NCI-H1092 (cell line): ENCODE measurements around the gene ATG9B.

Experiments
- DNase-seq: peaks from one replicate; lab custom pipeline; 2025; lab: John Stamatoyannopoulos, UW

The ATG9B gene, protein sequence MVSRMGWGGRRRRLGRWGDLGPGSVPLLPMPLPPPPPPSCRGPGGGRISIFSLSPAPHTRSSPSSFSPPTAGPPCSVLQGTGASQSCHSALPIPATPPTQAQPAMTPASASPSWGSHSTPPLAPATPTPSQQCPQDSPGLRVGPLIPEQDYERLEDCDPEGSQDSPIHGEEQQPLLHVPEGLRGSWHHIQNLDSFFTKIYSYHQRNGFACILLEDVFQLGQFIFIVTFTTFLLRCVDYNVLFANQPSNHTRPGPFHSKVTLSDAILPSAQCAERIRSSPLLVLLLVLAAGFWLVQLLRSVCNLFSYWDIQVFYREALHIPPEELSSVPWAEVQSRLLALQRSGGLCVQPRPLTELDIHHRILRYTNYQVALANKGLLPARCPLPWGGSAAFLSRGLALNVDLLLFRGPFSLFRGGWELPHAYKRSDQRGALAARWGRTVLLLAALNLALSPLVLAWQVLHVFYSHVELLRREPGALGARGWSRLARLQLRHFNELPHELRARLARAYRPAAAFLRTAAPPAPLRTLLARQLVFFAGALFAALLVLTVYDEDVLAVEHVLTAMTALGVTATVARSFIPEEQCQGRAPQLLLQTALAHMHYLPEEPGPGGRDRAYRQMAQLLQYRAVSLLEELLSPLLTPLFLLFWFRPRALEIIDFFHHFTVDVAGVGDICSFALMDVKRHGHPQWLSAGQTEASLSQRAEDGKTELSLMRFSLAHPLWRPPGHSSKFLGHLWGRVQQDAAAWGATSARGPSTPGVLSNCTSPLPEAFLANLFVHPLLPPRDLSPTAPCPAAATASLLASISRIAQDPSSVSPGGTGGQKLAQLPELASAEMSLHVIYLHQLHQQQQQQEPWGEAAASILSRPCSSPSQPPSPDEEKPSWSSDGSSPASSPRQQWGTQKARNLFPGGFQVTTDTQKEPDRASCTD

DNA sequence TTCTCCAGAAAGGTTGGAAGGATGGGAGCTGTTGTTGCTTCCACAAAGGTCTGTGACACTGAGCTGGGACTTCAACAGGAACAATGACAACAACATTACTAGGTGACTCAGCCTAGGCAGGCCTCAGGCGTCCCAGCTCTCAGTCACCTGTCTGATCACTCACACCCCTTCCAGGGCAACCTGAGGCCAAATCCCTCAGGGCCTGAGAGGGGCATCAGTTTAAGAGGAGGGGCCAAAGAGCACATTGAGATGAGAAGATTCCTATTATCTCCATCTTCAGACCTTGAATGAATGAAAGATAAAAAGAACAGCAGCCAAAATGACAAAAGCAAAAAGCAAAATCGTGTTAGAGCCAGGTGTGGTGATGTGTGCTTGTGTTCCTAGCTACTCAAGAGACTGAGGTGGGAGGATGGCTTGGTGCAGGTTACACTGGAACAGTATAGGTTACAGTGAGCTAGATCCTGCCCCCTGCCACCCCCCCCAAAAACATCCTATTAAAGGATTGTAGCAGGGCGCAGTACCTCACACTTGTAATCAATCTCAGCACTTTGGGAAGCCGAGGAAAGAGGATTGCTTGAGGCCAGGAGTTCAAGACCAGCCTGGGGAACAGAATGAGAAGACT lies at the start of gene ATG9B:
TSS of gene ATG9B (minus strand) at position 60 of the 622 bp plus-strand sequence. CDS start 71 bp downstream, outside the sequence.
- DNase-seq = no peak

DNA sequence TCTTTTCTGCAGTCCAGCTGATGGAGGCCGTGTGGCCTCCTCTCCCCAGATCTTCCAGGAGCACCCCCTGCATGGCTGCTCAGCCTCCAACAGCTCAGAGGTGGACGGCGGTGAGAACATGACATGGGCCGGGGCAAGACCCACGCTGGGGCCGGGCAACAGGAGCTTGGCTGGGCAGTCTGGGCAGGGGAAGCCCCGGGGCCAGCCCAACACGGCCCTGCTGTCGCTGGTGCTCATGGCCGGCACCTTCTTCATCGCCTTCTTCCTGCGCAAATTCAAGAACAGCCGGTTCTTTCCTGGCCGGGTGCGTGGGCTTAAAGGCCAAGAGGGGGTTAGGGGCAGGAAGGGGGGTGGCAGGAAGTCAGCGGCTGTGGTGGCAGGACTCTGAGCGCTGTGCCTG lies 49.7 kb upstream of the ATG9B start:
- DNase-seq = no peak

DNA sequence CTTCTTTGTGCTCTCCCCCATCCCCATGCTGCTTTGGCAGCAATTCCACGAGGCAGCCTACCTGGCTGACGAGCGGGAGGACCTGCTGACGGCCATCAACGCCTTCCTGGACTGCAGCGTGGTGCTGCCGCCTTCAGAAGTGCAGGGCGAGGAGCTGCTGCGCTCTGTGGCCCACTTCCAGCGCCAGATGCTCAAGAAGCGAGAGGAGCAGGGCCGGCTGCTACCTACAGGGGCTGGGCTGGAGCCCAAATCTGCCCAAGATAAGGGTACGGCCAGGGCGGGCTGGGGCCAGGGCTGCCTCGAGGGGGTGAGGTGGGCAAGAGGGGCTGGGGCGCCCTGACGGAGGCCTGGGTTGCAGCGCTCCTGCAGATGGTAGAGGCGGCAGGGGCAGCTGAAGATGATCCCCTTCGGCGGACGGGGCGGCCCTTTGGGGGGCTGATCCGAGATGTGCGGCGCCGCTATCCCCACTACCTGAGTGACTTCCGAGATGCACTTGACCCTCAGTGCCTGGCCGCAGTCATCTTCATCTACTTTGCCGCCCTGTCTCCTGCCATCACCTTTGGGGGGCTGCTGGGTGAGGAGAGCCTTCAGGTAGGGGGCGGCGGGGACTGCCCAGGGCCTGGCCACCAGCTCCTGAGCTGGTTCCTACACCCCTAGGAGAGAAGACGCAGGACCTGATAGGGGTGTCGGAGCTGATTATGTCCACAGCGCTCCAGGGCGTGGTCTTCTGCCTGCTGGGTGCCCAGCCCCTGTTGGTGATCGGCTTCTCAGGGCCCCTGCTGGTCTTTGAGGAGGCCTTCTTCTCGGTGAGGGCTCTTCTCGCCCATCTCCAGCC lies 47.0 kb upstream of the ATG9B start:
- DNase-seq = no peak

DNA sequence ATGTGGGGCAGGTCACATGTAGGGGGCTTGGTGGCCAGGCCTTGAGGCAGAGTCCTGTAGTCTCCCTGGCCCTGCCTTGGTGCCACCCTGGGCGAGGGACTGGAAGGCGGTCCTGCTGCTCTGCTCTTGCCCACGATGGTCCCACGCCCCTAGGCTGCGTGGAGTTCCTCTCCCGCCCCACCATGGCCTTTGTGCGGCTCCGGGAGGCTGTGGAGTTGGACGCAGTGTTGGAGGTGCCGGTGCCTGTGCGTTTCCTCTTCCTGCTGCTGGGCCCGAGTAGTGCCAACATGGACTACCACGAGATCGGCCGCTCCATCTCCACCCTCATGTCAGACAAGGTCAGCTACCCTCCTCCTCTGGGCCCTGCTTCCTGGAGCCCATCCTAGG lies 46.3 kb upstream of the ATG9B start:
- DNase-seq = no peak

DNA sequence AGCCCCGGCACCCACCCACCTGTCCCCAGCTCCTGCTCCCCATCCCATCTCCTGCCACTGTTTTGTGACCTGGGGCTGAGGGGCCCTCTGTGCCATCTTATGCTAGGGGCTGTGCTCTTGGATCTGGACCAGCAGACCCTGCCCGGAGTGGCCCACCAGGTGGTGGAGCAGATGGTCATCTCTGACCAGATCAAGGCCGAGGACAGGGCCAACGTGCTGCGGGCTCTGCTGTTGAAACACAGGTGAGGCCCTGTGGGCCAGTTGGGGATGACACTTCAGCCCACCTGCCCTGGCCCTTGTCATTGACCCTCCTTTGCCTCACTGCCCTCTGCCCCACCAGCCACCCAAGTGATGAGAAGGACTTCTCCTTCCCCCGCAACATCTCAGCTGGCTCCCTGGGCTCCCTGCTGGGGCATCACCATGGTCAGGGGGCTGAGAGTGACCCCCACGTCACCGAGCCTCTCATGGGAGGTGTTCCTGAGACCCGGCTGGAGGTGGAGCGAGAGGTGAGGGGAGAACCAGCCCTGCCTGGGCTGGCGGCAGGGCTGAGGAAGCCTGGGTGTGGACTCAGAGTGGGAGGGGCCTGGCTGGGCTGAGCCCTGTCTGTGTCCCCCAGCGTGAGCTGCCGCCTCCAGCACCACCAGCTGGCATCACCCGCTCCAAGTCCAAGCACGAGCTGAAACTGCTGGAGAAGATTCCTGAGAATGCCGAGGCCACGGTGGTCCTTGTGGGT lies 45.7 kb upstream of the ATG9B start:
- DNase-seq = no peak

DNA sequence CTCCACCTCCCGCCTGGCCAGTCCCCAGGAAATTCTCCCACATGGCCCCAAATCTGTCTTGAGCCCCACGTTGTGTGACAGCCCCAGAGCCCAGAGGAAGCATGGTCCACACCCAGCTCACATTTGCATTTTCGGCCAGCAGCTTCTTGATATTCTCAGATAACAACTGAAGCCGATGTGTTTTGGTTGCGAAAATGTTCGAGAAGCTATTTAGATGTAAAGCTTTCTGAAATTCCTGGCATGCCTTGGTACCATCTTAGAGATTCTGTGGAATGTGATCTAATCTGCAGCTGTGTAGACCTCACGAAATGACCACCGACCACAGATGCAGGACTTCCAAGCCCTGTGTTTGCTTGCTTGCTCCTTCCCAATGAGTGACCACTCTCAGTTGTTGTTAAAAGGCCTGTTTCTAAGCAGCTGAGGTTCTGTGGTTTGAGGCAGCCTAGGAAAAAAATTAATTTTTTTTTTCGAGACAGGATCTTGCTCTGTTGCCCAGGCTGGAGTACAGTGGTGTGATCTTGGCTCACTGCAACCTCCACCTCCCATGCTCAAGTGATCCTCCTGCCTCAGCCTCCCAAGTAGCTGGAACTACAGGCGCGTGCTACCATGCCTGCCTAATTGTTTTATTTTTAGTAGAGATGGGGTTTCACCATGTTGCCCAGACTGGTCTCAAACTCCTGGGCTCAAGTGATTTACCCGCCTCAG lies 43.9 kb upstream of the ATG9B start:
- no peak for DNase-seq

DNA sequence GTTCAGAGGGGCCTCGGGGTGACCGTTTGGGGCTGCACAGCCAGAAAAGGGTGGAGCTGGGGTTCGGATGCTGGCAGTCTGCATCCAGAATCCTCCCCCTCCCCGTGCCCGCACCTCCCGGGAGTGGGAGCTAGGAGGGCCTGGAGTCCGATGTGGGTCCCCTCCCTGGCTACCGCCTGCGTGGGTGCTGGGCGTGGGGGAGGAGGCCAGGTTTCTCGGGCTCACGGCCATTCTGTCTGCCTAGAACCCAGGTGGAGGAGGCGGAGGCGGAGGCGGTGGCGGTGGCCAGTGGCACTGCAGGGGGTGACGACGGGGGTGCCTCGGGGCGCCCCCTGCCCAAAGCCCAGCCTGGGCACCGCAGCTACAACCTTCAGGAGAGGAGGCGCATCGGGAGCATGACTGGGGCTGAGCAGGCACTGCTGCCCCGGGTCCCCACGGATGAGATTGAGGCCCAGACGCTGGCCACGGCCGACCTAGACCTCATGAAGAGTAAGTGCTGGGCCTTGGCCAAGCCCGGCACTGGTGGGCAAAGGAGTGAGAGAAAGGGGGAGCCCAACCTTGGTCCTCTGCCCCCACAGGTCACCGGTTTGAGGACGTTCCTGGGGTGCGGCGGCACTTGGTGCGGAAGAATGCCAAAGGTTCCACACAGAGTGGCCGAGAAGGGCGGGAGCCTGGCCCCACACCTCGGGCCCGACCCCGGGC lies 42.1 kb upstream of the ATG9B start:
- no peak for DNase-seq

DNA sequence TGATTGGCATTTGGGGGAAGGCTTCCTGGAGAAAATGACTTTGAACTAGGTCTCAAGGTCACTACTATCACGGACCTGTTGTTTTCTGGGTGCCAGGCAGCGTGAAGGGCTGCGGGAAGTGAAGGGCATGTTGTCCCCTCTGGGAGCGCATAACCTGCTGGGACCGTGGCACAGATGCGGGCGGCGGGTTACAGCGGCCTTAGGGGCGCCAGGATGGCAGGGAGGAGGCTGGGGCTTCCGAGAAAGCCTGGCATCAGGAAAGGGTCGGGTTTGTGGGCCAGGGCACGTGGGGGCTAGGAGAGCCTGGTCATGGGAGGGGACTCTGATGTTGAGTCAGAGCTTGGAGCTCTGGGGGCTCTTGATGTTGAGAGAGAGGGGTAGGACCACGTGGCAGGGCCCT lies 41.2 kb upstream of the ATG9B start:
- DNase-seq = no peak

DNA sequence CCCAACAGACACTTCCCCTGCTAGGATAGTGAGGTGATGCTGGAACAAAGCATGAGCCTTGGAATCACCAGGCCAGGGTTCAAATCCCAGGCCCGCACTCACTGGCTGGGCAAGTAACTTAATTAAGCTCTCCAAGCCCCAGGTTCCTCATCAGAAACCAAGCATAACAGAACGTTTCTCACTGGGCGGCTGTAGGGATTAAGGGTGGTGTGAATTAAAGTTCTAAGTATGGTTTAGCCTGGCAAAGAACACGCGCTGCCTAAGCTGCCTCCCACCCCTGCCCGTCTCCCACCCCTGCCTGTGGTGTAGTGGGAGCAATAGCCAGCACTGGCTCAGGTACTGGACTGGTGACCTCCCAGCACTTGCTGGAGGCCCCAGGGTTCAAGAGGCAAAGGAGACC lies 40.7 kb upstream of the ATG9B start:
- DNase-seq = no peak

DNA sequence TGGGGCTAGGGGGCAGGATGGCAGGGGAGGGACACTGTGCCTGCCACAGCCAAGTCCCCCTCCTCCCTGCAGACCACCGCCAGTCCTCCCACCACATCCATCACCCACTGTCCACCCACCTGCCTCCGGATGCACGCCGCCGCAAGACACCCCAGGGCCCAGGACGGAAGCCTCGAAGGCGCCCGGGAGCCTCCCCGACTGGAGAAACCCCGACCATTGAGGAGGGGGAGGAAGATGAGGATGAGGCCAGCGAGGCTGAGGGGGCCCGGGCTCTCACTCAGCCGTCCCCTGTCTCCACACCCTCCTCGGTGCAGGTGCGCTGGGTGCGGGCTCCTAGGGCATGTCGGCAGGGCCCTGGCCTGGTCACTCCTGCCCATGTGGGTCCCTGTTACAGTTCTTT lies 40.2 kb upstream of the ATG9B start:
- DNase-seq = no peak

DNA sequence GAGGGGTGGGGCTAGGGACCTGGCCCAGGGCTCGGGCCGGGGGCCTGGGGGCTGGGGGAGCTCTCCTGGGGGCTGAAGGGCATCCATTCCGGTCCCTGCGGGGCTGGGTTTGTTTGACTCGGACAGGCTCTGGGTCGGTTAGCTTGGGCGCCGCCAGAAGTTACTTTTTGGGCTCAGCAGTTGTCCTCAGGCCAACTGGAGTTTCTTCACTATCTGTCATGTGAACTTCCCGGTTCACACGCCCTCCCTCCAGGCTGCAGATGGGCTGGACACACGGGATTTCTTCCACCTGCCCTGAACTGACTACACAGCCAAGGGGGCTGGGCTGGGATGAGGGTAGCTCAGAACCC lies 38.9 kb upstream of the ATG9B start:
- DNase-seq = no peak

DNA sequence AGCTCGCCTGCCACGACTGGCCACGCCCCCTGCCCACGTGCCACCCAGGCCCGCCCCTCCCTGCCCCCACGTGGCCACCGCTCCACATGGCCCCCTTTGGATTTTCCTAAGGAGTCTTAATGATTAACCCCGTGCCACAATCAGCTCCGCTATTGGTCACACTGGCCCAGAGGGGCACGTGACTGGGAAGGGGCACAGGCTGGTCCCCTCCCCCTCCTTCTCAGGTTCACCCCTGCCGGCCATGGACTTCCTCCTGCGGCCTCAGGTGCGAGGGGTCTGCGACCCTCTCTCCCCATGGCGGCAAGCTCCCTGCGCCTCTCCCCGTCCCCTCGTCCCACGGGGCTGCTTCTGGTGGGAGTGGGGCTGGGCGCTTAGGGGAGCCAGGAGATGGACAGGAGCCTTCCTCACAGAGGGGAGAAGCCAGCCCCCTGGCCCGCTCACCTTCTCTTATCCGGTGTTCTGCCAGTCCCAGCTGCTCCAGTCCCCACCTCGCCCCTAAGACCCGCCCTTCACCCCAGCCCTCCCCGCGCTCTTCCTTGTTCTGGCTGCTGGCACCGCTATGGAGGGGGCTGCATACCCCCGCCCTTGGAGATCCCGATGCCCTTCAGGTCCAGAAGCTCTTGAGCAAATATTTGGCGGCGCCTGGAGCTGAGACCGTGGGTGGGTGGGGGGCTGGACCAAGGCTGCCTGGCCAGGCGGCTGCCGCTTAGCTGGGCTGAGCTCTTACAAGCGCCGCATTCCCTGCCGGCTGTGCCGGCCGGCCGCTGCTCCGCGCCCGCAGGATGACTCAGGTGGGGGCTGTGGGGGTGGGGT lies 38.3 kb upstream of the ATG9B start:
- no peak for DNase-seq

DNA sequence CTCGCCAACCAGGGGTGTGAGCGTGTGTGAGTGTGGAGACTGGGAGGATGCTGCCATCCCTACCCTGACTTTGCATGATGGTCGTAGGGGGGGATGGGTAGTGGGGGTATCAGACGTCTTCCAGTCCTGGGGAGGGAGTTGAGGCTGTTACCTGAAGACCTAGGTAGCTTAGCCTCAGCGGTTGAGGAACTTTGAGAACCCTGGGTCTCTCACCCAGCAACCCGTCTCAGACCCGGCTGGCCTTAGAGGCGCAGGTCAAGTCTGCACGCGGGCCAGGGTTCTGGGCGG lies 37.8 kb upstream of the ATG9B start:
- DNase-seq = no peak

DNA sequence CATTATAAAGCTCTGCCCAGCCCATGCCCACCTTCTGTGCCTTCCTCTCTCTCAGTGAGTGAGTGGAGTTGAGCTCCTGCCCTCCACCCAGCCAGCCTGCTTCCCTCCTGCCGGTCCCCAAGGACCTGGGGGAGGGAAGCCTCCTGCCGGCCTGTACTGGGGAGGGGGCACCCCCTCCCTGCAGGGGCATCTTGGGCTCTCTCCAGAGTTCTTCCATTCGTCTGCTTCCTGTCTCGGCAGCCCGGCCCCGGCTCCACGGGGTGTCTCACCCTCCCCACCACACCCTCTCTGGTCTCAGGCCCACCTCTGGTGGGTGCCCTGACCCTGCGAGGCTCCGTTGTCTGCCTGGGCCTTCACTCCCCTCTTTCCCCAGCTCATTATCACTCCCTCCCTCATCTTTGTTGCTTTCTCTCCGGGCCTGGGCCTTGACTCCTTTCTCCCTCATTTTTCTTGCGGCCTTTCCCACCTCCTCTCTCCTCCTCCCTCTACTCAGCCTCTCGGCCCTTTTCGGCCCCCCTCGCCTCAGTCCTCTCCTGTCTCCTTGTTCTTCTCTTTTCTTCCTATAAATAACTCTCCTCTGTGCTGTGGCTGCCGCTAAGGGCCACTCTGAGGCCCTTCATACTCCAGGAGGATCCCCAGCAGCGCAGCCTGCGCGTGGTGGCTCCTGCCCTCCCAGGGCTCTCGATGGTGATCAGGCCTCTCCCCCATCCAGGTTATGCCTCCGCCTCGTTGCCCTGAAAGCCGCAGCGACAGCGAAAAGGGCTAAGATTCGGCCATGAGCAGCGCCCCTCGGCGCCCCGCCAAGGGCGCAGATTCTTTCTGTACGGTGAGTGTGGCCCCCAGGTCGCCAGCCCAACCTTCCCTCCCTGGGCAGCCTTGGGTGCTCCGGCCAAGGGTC lies 37.2 kb upstream of the ATG9B start:
- DNase-seq = no peak

DNA sequence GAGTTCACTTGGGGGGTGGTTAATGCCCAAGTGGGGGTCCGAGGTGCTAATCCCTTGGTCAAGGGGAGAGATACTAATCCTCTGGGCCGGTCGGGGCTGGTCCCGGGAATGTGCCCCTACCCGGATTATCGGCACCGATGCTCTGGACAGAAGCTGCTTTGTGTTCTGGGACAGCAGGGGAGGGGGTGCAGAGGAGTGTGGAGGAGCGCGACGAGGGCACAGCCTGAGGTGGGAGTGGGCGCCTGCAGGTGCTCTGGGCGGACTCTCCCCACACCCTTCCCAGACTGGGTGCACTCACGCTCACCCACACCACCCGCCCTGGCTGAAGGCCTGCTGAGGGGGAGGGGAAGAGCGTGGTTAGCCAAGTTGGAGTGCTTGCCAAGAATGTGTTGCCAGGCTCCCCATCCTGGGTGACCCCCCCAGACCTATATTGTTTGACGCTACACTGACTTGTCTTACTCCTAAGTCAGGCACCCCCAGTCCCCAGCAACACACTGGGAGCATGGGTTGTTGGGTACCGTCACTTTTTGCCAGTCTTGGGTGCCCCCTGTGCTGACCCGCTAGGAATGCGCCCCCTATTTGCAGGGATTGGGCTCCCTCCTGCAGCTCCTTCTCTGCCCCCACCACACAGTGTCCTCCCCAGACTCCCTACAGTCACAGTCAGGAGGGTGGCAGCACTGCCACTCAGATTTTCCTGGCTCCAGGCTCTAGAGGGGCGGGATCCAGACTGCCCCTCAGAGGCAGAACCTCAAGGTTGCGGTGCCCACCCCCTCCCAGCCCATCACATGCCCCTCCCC lies 36.3 kb upstream of the ATG9B start:
- no peak for DNase-seq

DNA sequence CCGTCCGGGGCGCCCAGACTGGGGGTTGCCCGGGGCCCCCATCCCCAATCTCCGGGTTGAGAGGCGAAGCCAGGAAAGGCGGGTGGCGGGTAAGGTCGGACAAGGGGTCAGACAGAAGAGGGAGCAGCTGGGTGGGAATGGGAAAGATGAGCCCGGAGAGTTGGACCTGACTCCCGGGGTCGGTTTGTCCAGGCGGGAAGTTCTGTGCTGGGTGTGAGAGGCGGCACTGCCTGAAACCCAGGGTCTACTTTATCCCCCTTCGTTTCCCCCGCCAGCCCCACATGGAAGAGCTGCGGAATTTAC lies 35.8 kb upstream of the ATG9B start:
- DNase-seq = no peak

DNA sequence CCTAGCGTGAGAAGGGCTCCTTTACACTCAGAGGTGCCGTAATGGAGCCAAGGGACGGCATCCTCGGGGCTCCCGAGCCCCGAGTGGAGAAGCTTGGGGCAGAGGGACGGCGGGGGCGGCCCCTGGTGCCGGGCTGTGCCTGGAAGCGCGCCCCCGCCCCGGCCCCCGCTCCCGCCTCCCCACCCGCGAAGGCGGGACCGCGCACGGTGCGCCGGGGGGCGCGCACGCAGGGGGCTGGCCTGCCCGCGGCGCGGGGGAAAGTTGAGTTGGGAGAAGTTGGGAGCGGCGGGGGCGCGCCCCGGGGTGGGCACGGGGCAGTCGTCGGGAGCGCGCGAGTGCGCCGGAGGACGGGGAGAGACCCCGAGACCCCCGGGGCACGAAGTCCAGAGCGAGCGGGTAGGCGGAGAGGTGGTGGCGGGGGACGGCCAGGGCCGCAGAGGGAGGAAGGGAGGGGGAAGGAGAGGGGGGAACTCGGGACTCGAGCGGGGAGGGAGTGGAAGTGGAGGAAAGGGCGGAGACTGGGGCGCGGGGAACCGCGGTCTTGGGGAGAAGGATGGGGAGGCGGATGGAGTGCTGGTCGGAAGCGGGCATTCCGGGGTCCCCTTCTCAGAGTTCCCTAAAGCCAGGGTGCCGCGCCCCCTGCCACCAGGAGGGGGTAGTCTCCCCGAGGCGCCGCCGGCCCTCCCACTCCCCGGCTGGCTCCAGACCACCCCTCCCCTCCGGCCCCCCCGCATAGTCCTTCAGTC lies 35.2 kb upstream of the ATG9B start, which contains the start of gene SLC4A2:
TSS of gene SLC4A2 (plus strand) at position 223 of the 746 bp plus-strand sequence. CDS start 2,399 bp downstream, outside the sequence.
- peak; percentile 61 for DNase-seq
